GM04504 (cell line): ENCODE results near the gene UTP25.
"Not testable (repeated sequence)": the region's sequence is repeated elsewhere in the genome, so short reads cannot be mapped to it uniquely, and the experiment has no call there.

Experiments
- DNase-seq: peaks from one replicate; pipeline ENCODE4 v3.0.0-alpha.2; 2012; ENCODE audit warnings: low read depth

Gene UTP25

DNA sequence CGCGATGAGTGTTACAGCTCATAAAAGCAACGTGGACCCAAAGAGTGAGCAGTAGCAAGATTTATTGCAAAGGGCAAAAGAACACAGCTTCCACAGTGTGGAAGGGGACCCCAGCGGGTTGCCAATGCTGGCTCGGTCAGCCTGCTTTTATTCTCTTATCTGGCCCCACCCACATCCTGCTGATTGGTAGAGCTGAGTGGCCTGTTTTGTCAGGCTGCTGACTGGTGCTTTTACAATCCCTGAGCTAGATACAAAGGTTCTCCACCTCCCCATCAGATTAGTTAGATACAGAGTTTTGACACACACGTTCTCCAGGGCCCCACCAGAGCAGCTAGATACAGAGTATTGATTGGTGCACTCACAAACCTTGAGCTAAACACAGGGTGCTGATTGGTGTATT lies 70.5 kb downstream of the UTP25 start:
- DNase-seq = not testable (repeated sequence)

DNA sequence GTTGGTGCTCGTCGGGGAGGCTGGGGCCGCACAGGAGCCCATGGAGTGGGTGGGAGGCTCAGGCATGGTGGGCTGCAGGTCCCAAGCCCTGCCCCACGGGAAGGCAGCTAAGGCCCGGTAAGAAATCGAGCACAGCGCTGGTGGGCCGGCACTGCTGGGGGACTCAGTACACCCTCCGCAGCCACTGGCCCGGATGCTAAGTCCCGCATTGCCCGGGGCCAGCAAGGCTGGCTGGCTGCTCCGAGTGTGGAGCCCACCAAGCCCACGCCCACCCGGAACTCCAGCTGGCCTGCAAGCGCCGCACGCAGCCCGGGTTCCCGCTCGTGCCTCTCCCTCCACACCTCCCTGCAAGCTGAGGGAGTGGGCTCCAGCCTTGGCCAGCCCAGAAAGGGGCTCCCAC lies 71.1 kb downstream of the UTP25 start:
- DNase-seq = not testable (repeated sequence)

DNA sequence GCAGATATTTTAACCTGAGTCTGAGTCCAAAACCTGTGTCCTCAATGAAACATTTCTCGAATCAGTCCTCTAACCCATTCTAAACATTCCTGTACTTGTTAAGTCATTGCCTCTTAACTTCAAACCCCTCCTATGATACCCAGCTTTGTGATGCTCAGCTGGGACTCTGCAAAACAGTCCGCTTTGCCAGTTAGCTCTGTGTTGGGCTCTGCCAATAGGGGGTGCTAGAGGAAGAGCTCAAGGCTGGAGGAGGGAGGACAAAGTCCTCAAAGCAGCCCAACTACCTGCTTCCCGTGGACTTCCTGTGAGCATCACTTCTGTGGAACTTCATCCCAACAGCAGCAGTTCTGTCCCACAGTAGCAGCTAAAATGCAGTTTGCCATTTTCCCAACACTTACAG lies 72.2 kb downstream of the UTP25 start:
- DNase-seq = no peak

DNA sequence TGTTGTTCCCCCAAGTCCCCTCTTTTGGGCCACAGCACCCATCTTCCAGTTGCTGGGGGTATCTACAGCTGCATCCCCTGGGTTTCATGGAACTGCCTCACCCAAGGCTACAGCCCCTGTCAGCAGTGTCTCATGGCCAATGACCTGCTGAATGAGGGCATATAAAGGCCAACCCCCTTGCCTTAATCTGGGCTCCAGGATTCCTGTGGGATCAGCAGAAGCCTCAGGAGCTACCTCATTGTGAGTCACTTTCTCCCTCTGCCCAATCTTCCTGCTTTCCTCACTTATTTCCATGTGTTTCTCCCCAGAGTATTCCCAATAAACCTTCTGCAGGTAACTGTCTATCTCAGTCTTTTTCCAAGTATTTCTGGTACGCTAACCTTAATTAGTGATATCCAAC lies 73.0 kb downstream of the UTP25 start:
- peak; percentile 47 for DNase-seq

DNA sequence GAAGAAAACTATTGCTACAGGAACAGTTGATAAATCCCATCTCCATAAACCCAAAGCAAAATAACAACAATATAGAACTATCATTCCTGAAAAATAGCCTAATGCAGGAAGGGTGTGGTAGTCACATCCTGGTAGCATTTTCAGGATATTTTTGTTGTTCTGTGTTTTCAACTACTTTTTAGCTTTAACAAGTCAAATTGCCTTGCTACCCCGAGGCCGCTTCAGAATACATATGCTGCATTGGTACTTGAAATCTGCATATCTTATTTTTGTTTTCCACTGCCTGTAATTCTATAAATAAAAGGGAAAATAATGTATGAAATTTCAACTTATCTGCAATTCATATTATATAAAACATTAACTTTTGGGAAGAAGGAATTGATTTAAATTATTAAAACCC lies 73.4 kb downstream of the UTP25 start:
- no peak for DNase-seq

DNA sequence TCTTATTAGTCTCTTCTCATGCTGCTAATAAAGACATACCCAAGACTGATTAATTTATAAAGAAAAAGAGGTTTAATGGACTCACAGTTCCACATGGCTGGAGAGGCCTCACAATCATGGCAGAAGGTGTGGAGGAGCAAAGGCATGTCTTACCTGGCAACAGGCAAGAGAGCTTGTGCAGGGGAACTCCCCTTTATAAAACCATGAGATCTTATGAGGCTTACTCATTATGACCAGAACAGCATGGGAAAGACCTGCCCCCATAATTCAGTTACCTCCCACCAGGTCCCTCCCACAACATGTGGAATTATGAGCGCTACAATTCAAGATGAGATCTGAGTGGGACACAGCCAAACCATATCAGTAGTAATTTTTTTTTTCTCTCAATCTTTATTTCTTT lies 77.0 kb downstream of the UTP25 start:
- DNase-seq = not testable (repeated sequence)
